Stomach (tissue), 4 donors: ENCODE measurements around the gene RBKS.

Experiments used
- EP300 ChIP-seq: sonication (generic); formaldehyde crosslinking; IDR thresholded peaks from one replicate; pipeline ENCODE4 v1.6.1; 2017; ENCODE audit warnings: antibody characterized with exemption
- POLR2A ChIP-seq, 4 donors: fragments of 450-650 bp; IDR thresholded peaks; one replicate each; pipeline ENCODE4 v1.6.1; 2016; ENCODE audit warnings: antibody characterized with exemption in 4 of 4, control low read depth in 2 of 4, mild to moderate bottlenecking in 1 of 4, moderate library complexity in 1 of 4
- TF ChIP-seq, protein P1 (sequence below), 7 experiments: fragments of 450-650 bp in 4 of 7; fragments of 200-600 bp in 3 of 7; sonication (generic) in 3 of 7; IDR thresholded peaks; one replicate each; pipeline ENCODE4 v1.5.1; 2016 to 2019; ENCODE audit warnings: antibody characterized with exemption in 7 of 7, control low read depth in 2 of 7, mild to moderate bottlenecking in 1 of 7

DNA sequence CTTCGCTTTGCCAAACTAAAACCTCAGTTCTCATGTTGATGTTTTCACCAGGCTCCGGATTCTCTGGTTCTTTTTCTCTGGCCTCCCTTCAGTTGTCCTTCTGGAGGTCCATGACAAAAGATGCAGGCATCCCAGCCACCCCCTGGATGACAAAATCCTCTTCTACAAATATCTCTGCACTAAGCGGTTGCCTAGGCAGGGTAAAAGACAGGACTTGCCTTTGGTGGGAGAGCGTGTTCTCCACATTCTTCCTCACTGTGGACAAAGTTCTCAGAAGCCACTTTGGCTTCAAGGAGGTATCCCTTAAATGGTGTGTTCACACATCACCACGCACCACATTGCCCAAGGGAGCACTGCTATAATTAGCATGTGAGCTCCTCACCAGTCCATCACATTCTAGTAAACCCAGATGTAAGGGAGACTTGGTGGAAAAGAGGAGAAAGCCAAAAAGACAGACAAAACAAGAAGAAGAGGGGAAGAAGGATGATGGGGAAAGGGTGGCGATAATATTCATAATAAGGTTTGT is 142.3 kb downstream of the RBKS start:
- TF ChIP-seq POLR2A (IDR thresholded peaks at IDR 0.05) (no peak), EP300 (no peak)
- TF ChIP-seq, protein P1, sequence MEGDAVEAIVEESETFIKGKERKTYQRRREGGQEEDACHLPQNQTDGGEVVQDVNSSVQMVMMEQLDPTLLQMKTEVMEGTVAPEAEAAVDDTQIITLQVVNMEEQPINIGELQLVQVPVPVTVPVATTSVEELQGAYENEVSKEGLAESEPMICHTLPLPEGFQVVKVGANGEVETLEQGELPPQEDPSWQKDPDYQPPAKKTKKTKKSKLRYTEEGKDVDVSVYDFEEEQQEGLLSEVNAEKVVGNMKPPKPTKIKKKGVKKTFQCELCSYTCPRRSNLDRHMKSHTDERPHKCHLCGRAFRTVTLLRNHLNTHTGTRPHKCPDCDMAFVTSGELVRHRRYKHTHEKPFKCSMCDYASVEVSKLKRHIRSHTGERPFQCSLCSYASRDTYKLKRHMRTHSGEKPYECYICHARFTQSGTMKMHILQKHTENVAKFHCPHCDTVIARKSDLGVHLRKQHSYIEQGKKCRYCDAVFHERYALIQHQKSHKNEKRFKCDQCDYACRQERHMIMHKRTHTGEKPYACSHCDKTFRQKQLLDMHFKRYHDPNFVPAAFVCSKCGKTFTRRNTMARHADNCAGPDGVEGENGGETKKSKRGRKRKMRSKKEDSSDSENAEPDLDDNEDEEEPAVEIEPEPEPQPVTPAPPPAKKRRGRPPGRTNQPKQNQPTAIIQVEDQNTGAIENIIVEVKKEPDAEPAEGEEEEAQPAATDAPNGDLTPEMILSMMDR (IDR thresholded peaks at IDR 0.05), result no peak
